GM21367 (cell line): ENCODE measurements around the gene ITK.
A peak's percentile ranks its signal among the peaks of the same experiment; 100 is the strongest.
"Not testable (repeated sequence)": the region's sequence is repeated elsewhere in the genome, so short reads cannot be mapped to it uniquely, and the experiment has no call there.

Experiments used
- ATAC-seq: cut with Tn5 transposase; IDR thresholded peaks from one replicate; pipeline ENCODE4 v1.9.1; 2021; ENCODE audit not compliant: unreplicated experiment

The ITK gene

GRCh38 chr5:157167214-157167621, 13.4 kb upstream of the ITK start:
- no peak for ATAC-seq

GRCh38 chr5:157168286-157168685, 12.4 kb upstream of the ITK start:
- ATAC-seq, result no peak

GRCh38 chr5:157172403-157172802, 8.2 kb upstream of the ITK start:
- peak; percentile 98 for ATAC-seq

- ATAC-seq, result no peak
These were observed 5.5 kb upstream of the ITK start for GRCh38 chr5:157175071-157175612.

GRCh38 chr5:157177953-157178352, 2.7 kb upstream of the ITK start:
- no peak for ATAC-seq

GRCh38 chr5:157178966-157179365, 1.7 kb upstream of the ITK start:
- ATAC-seq, result no peak

GRCh38 chr5:157182143-157182757, 1.6 kb downstream of the ITK start:
- no peak for ATAC-seq

GRCh38 chr5:157184117-157184670, 3.6 kb downstream of the ITK start:
- no peak for ATAC-seq

GRCh38 chr5:157185122-157185521, 4.5 kb downstream of the ITK start:
- ATAC-seq, result not testable (repeated sequence)

- ATAC-seq, result no peak
These were observed 5.8 kb downstream of the ITK start for GRCh38 chr5:157186309-157187045.

GRCh38 chr5:157187046-157187754, 6.6 kb downstream of the ITK start:
- ATAC-seq, result no peak

- no peak for ATAC-seq
These were observed 7.6 kb downstream of the ITK start for GRCh38 chr5:157188270-157188669.

- peak; percentile 67 for ATAC-seq
These were observed 8.6 kb downstream of the ITK start for GRCh38 chr5:157189223-157189622.

GRCh38 chr5:157193699-157194424, 13.2 kb downstream of the ITK start:
- ATAC-seq, result no peak

- ATAC-seq, result no peak
These were observed 15.4 kb downstream of the ITK start for GRCh38 chr5:157196045-157196444.

- no peak for ATAC-seq
These were observed 16.4 kb downstream of the ITK start for GRCh38 chr5:157197086-157197485.

GRCh38 chr5:157198277-157198986, 17.8 kb downstream of the ITK start:
- ATAC-seq, result no peak

- ATAC-seq, result no peak
These were observed 21.2 kb downstream of the ITK start for GRCh38 chr5:157201857-157202256.

- ATAC-seq, result no peak
These were observed 22.8 kb downstream of the ITK start for GRCh38 chr5:157203417-157203816.

GRCh38 chr5:157204765-157205164, 24.1 kb downstream of the ITK start:
- ATAC-seq, result no peak
